Activated naive CD8-positive, alpha-beta T cell treated with anti-CD3 and anti-CD28 coated beads, Interleukin-2, amount 50 U/mL, for 24 hours (primary cell): ENCODE data around the gene PAK6.

Experiments used
- ATAC-seq: fragments of 150-1000 bp; cut with Tn5 transposase; one replicate; pipeline ENCODE4 v1.10.0; 2021
- DNase-seq: peaks from one replicate; pipeline ENCODE4 v3.0.0; 2021
- H3K27ac Mint-ChIP-seq: one replicate; pipeline ENCODE4 v1.8.0; 2021; ENCODE audit warnings: mild to moderate bottlenecking, mixed read lengths
- H3K27me3 Mint-ChIP-seq: one replicate; pipeline ENCODE4 v1.8.0; 2021; ENCODE audit warnings: mixed read lengths
- H3K36me3 Mint-ChIP-seq: one replicate; pipeline ENCODE4 v1.8.0; 2021; ENCODE audit warnings: low read depth, mixed read lengths
- H3K4me1 Mint-ChIP-seq: one replicate; pipeline ENCODE4 v1.8.0; 2021; ENCODE audit warnings: mixed read lengths
- H3K4me3 Mint-ChIP-seq: one replicate; pipeline ENCODE4 v1.8.0; 2021; ENCODE audit warnings: mild to moderate bottlenecking, moderate library complexity, mixed read lengths
- H3K9me3 Mint-ChIP-seq: one replicate; pipeline ENCODE4 v1.8.0; 2021; ENCODE audit warnings: mixed read lengths

Gene PAK6

DNA sequence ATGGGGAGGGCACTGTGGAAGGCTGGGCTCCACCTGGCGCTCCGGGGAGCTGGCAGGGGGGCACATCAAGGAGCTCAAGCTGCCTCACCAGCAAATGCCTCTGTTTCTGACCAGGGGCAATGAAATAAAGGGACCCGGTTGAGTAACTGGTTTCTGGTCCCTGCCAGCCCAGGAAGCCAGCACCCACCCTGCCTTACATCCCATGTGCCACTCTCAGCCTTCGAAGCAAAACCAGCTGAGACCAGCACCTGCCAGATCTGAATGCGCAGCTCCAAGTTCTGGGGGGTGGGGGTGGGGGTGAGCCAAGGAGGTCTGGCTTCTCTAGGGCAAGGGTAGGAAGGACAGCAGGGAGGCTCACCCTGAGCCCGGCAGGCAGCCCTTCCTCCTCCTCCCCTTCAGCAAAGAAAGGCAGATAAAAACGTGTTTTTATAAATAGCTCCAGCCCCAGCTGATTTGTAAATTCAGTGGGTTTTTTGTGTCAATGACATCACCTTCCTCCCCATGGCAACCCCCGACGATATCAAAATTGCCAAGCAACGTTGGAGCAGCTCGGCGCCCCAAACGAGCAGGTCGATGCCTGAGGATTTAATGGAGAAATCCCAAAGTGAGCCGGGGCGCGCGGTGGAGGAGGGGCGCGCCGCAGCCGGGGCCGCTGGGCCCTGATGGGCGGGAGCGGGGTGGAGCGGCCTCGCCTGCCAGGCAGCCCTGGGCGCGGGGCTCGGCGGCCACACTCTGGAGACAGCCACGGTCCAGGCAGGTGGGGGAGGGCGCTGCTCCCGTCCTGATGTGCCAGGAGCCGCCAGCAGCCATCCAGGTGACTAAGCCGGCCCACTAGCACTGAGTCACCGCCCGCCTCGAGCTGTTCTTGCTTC is at the start of gene PAK6:
TSS of gene PAK6 (plus strand) at position 532 of the 872 bp plus-strand sequence. CDS start 25,723 bp downstream, outside the sequence.
- H3K27me3 Mint-ChIP-seq = peaks cover 17% of the 10 kb centered on the region
- DNase-seq (peak; percentile 50), ATAC-seq (peak; percentile 80)
- H3K27ac Mint-ChIP-seq = peak within 1 kb of the TSS; percentile 11
- H3K4me1 Mint-ChIP-seq = peaks cover 8% of the 10 kb centered on the region
- H3K36me3 Mint-ChIP-seq = no peaks in the 10 kb centered on the region
- no peaks in the 10 kb centered on the region for H3K9me3 Mint-ChIP-seq
- H3K4me3 Mint-ChIP-seq = no peak within 1 kb of the TSS

DNA sequence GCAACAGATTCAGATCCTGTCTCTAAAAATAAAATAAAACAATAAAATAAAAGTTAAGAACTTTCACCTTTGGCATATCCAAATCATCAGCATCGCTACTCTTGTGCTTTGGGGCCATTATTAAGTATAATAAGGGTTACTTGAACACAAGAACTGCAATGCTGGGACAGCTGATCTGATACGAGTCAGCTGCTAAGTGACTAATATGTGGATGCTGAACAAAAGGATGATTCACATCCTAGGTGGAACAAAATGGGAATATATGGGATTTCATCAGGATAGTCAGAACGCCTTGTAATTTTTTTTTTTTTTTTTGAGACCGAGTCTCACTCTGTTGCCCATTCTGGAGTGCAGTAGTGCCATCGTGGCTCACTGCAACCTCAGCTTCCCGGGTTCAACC is 48.3 kb upstream of the PAK6 start:
- Mint-ChIP-seq H3K36me3 (peaks cover 59% of the 10 kb centered on the region), H3K27ac (no peak overlapping the region), H3K4me1 (no peaks in the 10 kb centered on the region), H3K27me3 (no peaks in the 10 kb centered on the region), H3K4me3 (no peak overlapping the region), H3K9me3 (no peaks in the 10 kb centered on the region)
- ATAC-seq = no peak
- no peak for DNase-seq

DNA sequence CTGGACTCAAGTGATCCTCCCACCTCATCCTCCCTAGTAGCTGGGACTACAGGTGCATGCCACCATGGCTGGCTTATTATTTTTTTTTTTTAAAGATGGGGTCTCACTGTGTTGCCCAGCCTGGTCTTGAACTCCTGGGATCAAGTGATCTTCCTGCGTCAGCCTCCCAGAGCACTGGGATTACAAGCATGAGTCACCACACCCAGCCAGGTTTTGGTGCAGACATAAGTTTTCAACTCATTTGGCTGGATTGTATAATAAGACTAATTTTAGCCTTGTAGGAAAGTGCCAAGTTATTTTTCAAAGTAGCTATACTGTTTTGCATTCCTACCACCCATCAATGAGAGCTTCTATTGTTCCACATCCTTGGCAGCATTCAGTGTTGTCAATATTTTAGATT is 45.9 kb upstream of the PAK6 start:
- ATAC-seq (no peak), DNase-seq (no peak)
- Mint-ChIP-seq H3K27me3 (no peaks in the 10 kb centered on the region), H3K4me1 (peaks cover 14% of the 10 kb centered on the region), H3K36me3 (peaks cover 75% of the 10 kb centered on the region), H3K9me3 (no peaks in the 10 kb centered on the region), H3K27ac (no peak overlapping the region), H3K4me3 (no peak overlapping the region)

DNA sequence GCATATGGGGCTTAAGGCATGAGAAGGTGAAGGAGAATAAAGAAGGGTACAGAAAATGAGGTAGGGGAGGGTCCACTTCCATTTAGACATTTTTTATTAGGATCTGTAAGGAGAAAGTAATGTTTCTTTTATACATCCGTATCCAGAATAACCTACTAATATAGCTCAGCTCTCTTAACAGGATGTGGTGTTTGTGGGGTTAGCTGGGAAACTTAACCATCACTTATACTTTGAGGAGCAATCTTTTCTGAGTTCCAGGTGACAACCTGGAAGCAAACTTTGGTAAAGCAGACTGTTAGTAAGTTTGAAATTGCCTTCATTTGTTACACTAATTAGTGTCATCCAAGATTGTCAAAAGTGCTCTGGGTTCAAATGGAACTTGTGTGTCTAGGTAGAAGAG is 41.4 kb upstream of the PAK6 start:
- Mint-ChIP-seq H3K27ac (no peak overlapping the region), H3K36me3 (peaks cover 68% of the 10 kb centered on the region)

DNA sequence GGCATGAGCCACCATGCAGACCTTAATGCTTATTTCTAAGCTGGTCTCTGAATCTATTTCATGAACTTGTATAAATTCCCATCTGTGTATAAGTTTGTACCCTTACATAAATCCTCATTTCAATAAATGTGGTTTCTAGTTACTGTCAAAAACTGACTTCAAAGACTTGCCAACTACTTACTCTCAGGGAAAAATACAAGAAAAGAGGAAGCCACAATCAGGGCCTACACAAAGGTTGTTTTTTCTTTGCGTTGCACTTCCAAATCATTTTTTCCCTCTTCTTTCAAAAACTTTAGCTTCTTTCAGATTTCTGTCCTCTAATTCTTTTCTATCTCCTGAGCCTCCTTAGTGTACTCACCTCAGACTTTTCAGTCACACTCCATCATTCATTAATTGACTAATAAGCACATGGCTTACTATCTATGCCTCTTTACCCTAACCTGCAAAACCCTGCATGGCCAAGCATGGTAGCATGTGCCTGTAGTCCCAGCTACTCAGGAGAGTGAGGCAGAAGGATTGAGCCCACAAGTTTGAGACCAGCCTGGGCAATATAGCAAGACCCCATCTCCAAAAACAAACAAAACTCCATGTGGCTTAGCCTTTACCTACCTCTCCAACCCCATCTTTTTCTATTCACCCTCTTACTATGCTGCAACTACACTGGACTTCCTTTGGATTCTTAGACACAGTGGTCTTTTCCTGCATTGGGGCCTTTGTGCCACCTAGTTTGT is 40.3 kb upstream of the PAK6 start:
- DNase-seq = no peak
- peaks cover 14% of the 10 kb centered on the region for H3K4me1 Mint-ChIP-seq
- no peaks in the 10 kb centered on the region for H3K27me3 Mint-ChIP-seq
- ATAC-seq = no peak
- no peak overlapping the region for H3K4me3 Mint-ChIP-seq
- H3K27ac Mint-ChIP-seq = no peak overlapping the region
- no peaks in the 10 kb centered on the region for H3K9me3 Mint-ChIP-seq
- H3K36me3 Mint-ChIP-seq = peaks cover 69% of the 10 kb centered on the region

More for the DNA sequence above, 41.4 kb upstream of the PAK6 start:
- ATAC-seq (no peak), DNase-seq (no peak)
- Mint-ChIP-seq H3K9me3 (no peaks in the 10 kb centered on the region), H3K4me1 (peaks cover 14% of the 10 kb centered on the region), H3K27me3 (no peaks in the 10 kb centered on the region), H3K4me3 (no peak overlapping the region)

DNA sequence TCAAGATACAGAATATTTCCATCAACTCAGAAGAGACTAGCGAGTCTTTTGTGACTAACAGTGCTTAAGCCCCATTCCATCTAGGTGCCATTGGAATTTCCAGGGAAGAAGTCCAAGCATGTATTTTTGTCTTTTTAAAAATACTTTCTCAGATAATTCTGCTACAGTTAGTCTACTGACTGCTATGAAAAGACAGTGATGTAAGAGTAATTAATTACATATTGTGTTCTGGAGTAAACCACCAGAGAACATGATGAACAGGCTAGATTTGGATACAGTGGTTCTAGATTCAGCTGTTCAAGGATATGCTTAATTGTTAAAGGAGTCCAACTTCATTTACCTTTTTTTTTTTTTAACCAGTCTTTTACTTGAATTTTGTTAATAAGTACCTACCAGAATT is 34.8 kb upstream of the PAK6 start:
- H3K4me3 Mint-ChIP-seq = no peak overlapping the region
- no peaks in the 10 kb centered on the region for H3K27me3 Mint-ChIP-seq
- peaks cover 52% of the 10 kb centered on the region for H3K36me3 Mint-ChIP-seq
- H3K4me1 Mint-ChIP-seq = no peaks in the 10 kb centered on the region
- no peak for ATAC-seq
- no peak for DNase-seq
- H3K9me3 Mint-ChIP-seq = no peaks in the 10 kb centered on the region
- H3K27ac Mint-ChIP-seq = no peak overlapping the region

DNA sequence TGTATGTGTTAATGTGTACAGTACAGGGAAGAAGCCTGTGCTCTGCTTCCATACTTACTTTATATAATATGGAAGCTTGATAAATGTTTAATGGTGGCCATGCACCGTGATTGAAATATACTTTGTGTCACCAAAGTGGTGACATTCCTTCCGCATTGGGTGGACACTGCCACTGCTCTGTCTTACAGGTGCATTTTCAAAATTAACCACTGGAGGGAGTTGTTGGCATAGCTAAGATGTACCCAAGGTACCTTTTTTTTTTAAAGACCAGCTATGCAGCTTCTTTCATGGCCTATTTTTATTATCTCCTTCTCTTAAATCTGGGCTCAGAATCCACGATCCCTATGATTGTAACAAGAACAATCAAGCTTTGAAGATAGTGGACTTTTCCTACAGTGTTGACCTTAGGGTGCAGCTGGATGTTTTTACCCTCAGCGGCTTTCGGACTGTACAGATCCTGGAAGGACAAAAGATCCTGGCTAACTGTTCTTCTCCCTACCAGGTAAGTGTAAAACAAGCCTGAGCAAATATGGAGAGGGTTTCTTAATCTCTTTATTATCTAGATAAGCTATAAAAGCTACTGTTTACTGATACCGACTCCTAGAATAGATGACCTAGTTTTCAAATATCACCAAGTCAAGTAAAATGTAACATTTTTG is 21.6 kb upstream of the PAK6 start:
- H3K27me3 Mint-ChIP-seq = no peaks in the 10 kb centered on the region
- no peak overlapping the region for H3K4me3 Mint-ChIP-seq
- peaks cover 54% of the 10 kb centered on the region for H3K36me3 Mint-ChIP-seq
- DNase-seq (peak; percentile 32), ATAC-seq (peak; percentile 77)
- no peak overlapping the region for H3K27ac Mint-ChIP-seq
- H3K4me1 Mint-ChIP-seq = no peaks in the 10 kb centered on the region
- H3K9me3 Mint-ChIP-seq = no peaks in the 10 kb centered on the region

DNA sequence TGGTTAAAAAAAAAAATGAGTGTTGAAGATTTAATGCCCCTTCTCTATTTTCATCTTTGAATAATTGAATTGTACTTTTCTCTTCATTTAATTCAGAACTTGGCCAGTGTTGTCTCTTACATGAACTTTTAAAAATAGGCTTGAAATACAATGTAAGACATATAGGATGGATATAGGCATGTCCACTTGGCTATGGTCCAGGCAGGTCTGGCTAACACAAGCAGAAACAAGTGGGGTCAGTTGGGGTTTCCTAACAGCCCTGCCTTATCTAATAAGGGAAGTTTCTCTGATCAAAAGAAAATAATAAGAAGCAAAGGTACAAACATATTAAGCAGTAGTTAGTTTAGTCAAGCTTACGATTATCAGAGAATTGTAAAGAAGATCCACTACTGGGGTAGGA is 19.1 kb upstream of the PAK6 start:
- peaks cover 55% of the 10 kb centered on the region for H3K36me3 Mint-ChIP-seq
- no peak overlapping the region for H3K4me3 Mint-ChIP-seq
- no peak for ATAC-seq
- no peaks in the 10 kb centered on the region for H3K9me3 Mint-ChIP-seq
- H3K27me3 Mint-ChIP-seq = no peaks in the 10 kb centered on the region
- no peak for DNase-seq
- no peak overlapping the region for H3K27ac Mint-ChIP-seq
- no peaks in the 10 kb centered on the region for H3K4me1 Mint-ChIP-seq

DNA sequence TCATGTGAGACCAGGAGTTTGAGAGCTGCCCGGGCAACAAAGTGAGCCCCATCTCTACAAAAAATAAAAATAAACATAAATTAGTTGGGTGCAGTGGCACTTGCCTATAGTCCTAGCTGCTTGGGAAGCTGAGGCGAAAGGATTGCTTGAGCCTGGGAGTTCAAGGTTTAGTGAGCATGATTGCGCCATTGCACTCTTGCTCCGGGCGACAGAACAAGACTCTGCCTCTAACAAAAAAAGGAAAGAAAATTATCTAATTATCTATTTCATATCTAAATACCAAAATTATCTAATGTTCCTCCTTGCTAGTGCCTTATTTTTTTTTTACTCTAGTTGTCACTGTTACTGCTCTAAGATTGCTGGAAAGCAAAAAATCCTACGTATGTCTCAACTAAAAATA is 16.7 kb upstream of the PAK6 start:
- ATAC-seq (no peak), DNase-seq (no peak)
- no peaks in the 10 kb centered on the region for H3K9me3 Mint-ChIP-seq
- peaks cover 9% of the 10 kb centered on the region for H3K4me1 Mint-ChIP-seq
- no peak overlapping the region for H3K27ac Mint-ChIP-seq
- H3K36me3 Mint-ChIP-seq = peaks cover 55% of the 10 kb centered on the region
- no peaks in the 10 kb centered on the region for H3K27me3 Mint-ChIP-seq
- H3K4me3 Mint-ChIP-seq = no peak overlapping the region

DNA sequence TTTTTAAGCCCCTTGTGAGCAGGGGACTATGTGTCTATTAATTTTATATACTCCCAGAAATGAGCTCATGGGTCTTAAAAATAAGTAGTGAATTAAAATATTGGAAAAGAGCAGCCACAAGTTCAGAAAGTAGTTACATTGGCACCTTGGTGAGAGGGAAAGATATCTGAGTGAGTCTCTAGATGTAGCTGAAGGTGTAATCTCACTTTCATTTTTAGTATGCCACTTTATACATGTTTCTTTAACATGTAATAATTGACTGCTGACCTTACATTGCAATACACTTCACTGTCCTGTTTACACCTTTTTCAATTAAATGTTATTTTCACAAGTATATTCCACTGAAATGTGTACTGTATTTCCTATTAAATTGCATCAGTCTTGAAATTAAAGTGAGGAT is 12.1 kb upstream of the PAK6 start:
- H3K4me3 Mint-ChIP-seq = no peak overlapping the region
- H3K27ac Mint-ChIP-seq = no peak overlapping the region
- no peaks in the 10 kb centered on the region for H3K9me3 Mint-ChIP-seq
- DNase-seq (no peak), ATAC-seq (peak; percentile 68)
- H3K36me3 Mint-ChIP-seq = peaks cover 32% of the 10 kb centered on the region
- H3K27me3 Mint-ChIP-seq = no peaks in the 10 kb centered on the region
- peaks cover 9% of the 10 kb centered on the region for H3K4me1 Mint-ChIP-seq

DNA sequence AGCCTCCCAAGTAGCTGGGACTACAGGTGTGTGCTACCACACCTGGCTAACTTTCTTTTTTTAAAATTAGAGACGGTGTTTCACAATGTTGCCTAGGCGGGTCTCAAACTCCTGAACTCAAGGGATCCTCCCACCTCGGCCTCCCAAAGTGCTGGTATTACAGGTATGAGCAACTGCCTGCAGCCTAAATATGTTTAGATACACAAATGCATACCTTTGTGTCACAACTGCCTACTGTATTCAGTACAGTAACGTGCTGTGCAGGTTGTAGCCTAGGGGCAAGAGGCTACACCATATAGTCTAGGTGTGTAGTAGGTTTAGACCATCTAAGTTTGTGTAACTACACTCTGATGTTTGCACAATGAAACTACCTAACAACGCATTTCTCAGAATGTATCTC is 9.5 kb upstream of the PAK6 start:
- peaks cover 9% of the 10 kb centered on the region for H3K4me1 Mint-ChIP-seq
- DNase-seq (no peak), ATAC-seq (no peak)
- no peaks in the 10 kb centered on the region for H3K9me3 Mint-ChIP-seq
- H3K27me3 Mint-ChIP-seq = no peaks in the 10 kb centered on the region
- H3K36me3 Mint-ChIP-seq = peaks cover 22% of the 10 kb centered on the region
- no peak overlapping the region for H3K27ac Mint-ChIP-seq
- no peak overlapping the region for H3K4me3 Mint-ChIP-seq

DNA sequence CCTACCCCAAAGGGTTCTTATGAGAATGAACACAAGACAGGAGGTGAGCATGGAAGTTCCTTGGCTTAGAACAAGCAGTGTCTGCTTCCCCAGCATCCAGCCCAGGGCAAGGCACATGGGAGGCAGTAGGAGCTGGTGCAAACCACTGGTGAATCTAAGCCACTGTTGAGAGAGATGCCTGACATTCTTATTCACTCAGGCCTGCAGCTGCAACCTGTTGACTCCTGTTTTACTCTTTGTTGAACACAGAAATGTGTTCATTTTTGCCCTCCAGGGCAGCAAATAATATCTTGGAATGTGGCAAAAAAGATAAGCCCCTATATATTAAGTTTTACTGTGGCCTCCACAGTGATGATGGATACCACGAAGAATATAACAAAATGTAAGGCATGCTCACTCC is 8.9 kb upstream of the PAK6 start:
- Mint-ChIP-seq H3K4me1 (peaks cover 9% of the 10 kb centered on the region), H3K9me3 (no peaks in the 10 kb centered on the region), H3K27me3 (no peaks in the 10 kb centered on the region), H3K27ac (no peak overlapping the region), H3K4me3 (no peak overlapping the region), H3K36me3 (peaks cover 15% of the 10 kb centered on the region)
- DNase-seq (no peak), ATAC-seq (no peak)

DNA sequence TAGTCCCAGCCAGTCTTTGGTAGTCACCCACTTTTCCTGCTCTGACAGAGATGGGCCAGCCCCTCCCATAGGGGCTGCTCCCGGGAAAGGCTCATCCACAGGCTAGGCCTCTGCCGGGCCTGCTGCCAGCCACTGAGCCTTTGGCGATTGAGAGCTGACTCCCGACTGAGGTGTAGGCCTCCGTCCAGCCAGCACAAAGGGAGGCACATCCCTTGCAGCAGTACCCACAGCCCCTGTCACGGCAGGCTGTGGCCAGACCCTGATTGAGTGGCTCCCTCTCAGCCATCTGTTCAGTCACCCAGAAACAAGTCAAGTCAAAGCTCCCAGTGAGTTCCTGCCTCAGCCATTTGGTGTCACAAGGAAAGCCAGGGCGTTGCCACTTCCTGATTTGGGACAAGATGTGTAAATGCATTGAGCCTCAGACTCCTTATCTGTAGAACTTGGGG is 6.2 kb upstream of the PAK6 start:
- ATAC-seq = no peak
- Mint-ChIP-seq H3K36me3 (peaks cover 11% of the 10 kb centered on the region), H3K27ac (no peak overlapping the region), H3K4me1 (no peaks in the 10 kb centered on the region), H3K4me3 (no peak overlapping the region), H3K9me3 (no peaks in the 10 kb centered on the region), H3K27me3 (peaks cover 1% of the 10 kb centered on the region)
- no peak for DNase-seq

DNA sequence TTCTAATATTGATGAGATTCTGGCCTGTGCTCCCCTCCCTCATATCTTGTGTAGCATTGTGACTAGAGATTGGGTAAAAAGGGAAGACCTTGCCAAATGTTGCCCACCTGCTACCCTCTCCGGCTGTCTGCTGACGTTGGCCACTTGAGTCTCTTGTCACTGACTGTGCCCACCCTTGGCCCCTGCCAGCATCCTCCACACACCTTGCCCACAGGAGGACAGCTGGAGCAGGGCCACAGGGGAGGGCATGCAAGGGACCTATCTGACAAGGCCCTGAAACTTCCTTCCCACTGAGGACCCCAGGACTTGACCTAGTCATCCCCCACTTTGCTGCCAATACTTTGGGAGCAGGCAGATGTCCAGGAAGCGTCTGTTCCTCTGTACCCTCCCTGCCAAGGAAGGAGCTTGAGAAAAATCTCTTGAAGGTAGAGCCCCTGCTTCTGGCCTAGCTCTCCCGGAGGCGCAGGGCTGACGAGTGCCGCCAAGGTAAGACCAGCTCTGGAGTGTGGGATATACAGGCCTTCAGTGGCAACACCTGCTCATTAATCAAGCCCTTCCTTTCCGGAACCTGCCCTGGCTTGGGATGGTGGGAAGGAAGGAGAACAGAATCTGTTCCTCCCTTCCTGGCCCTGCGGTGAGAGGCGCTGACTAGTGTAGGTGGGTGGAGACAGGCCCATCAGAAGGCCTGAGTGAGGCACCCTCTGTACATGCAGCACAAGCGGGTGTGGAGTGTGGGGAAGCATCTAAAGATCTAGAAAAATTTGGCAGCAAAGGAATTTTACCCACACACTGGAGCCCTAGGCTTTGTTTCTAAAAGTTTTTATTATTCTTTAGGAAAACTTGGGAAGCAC is 4.9 kb upstream of the PAK6 start:
- ATAC-seq = no peak
- Mint-ChIP-seq H3K27ac (no peak overlapping the region), H3K4me1 (peaks cover 3% of the 10 kb centered on the region)

More for the DNA sequence above, 4.9 kb upstream of the PAK6 start:
- no peak for DNase-seq
- H3K27me3 Mint-ChIP-seq = peaks cover 8% of the 10 kb centered on the region
- H3K9me3 Mint-ChIP-seq = no peaks in the 10 kb centered on the region
- H3K4me3 Mint-ChIP-seq = no peak overlapping the region
- peaks cover 5% of the 10 kb centered on the region for H3K36me3 Mint-ChIP-seq
